Uterus (tissue), 2 donors: ENCODE results near the gene MYNN.

Source experiments
- CTCF ChIP-seq, 4 experiments: fragments of 200-600 bp in 2 of 4; fragments of 450-650 bp in 2 of 4; sonication (generic) in 2 of 4; IDR thresholded peaks; one replicate each; pipeline ENCODE4 v1.5.1; 2016 to 2019; ENCODE audit warnings: antibody characterized with exemption in 4 of 4, mild to moderate bottlenecking in 2 of 4, moderate library complexity in 1 of 4
- POLR2A ChIP-seq, 2 donors: fragments of 450-650 bp; IDR thresholded peaks; one replicate each; pipeline ENCODE4 v1.6.1; 2016; ENCODE audit warnings: antibody characterized with exemption in 2 of 2, mild to moderate bottlenecking in 1 of 2, moderate library complexity in 1 of 2

GRCh38 chr3:169822540-169822939, 49.3 kb downstream of the MYNN start:
- TF ChIP-seq CTCF (IDR thresholded peaks at IDR 0.05): no peak
- TF ChIP-seq POLR2A (IDR thresholded peaks at IDR 0.05): no peak
